T-cell (primary cell): Measurements from ENCODE around the gene BABAM2. TPM values are rescaled to one million over a fixed set of nuclear protein-coding genes. Genes with fewer than 3 reads are reported as not detected.

ENCODE experiments used
- ATAC-seq, 4 experiments: fragments of 200-7000 bp in 3 of 4; fragments of 150-1000 bp in 1 of 4; cut with Tn5 transposase; replicated peaks in 1 of 4; 1 replicate in 3 of 4; 2 replicates in 1 of 4; pipeline ENCODE4 v1.10.0; 2021; ENCODE audit warnings: moderate library complexity in 3 of 4, mild to moderate bottlenecking in 2 of 4, moderate number of reproducible peaks in 1 of 4
- CTCF ChIA-PET, 2 donors: fragments of 300-600 bp; sonication (Branson Sonifier 250); formaldehyde crosslinking; loops; one replicate each; lab custom pipeline; 2022; ENCODE audit warnings: antibody characterized with exemption in 2 of 2; lab: Charles Lee
- POLR2A ChIA-PET, 2 donors: fragments of 300-600 bp; sonication (Branson Sonifier 250); formaldehyde crosslinking; loops; one replicate each; lab custom pipeline; 2022; ENCODE audit warnings: antibody characterized with exemption in 2 of 2; lab: Charles Lee
- DNase-seq, 35 experiments: peaks; one replicate each; pipeline versions ENCODE4 v3.0.0 to v3.0.0-alpha.2; 2013 to 2023
- H3K27ac ChIP-seq: one replicate; pipeline ENCODE4 v1.5.1; 2013; ENCODE audit warnings: low read length
- H3K27me3 ChIP-seq, 2 experiments: replicated peaks in 1 of 2; 1 replicate in 1 of 2; 2 replicates in 1 of 2; pipeline versions ENCODE4 v1.6.1 to v1.7.0; 2013; ENCODE audit warnings: low read length in 1 of 2, mixed read lengths in 1 of 2; ENCODE audit not compliant: control insufficient read depth in 2 of 2, insufficient read depth in 2 of 2; ENCODE audit errors: extremely low read depth in 1 of 2
- H3K36me3 ChIP-seq, 2 donors: 1 replicate in 1 of 2; 2 replicates in 1 of 2; pipeline versions ENCODE4 v1.6.1 to v1.7.0; 2013; ENCODE audit warnings: low read length in 1 of 2; ENCODE audit not compliant: control insufficient read depth in 2 of 2, insufficient read depth in 1 of 2; ENCODE audit errors: extremely low read depth in 1 of 2
- H3K4me1 ChIP-seq, 2 experiments: 1 replicate in 1 of 2; 2 replicates in 1 of 2; pipeline versions ENCODE4 v1.6.1 to v1.7.0; 2013; ENCODE audit warnings: low read length in 2 of 2, mixed read lengths in 1 of 2; ENCODE audit not compliant: insufficient read depth in 2 of 2, control insufficient read depth in 1 of 2; ENCODE audit errors: extremely low read depth in 1 of 2
- H3K4me3 ChIP-seq, 2 donors: 1 replicate in 1 of 2; 2 replicates in 1 of 2; pipeline versions ENCODE4 v1.5.1 to v1.7.0; 2013; ENCODE audit warnings: mild to moderate bottlenecking in 2 of 2, low read length in 1 of 2, moderate library complexity in 1 of 2; ENCODE audit not compliant: control insufficient read depth in 1 of 2; ENCODE audit errors: extremely low read depth in 1 of 2
- H3K9me3 ChIP-seq: 2 replicates; pipeline ENCODE4 v1.7.0; 2013
- H3K27ac Mint-ChIP-seq, 2 donors: one replicate each; pipeline ENCODE4 v1.8.0; 2020 to 2021; ENCODE audit warnings: mild to moderate bottlenecking in 2 of 2, mixed read lengths in 2 of 2
- H3K27me3 Mint-ChIP-seq, 2 donors: one replicate each; pipeline ENCODE4 v1.8.0; 2021 to 2022; ENCODE audit warnings: mixed read lengths in 2 of 2
- H3K36me3 Mint-ChIP-seq: one replicate; pipeline ENCODE4 v1.8.0; 2021; ENCODE audit warnings: mixed read lengths
- H3K4me1 Mint-ChIP-seq, 3 donors: one replicate each; pipeline ENCODE4 v1.8.0; 2020 to 2022; ENCODE audit warnings: mixed read lengths in 3 of 3, mild to moderate bottlenecking in 1 of 3
- H3K4me3 Mint-ChIP-seq, 3 donors: one replicate each; pipeline ENCODE4 v1.8.0; 2020 to 2022; ENCODE audit warnings: mild to moderate bottlenecking in 3 of 3, mixed read lengths in 3 of 3, moderate library complexity in 3 of 3
- H3K9me3 Mint-ChIP-seq, 3 donors: one replicate each; pipeline ENCODE4 v1.8.0; 2020 to 2022; ENCODE audit warnings: mixed read lengths in 3 of 3
- WGBS: methylation state at CpG from one replicate; pipeline ENCODE4 v1.1.5; 2013; ENCODE audit warnings: missing lambda C conversion rate; ENCODE audit not compliant: insufficient coverage; 5-methylcytosine and 5-hydroxymethylcytosine counted together
- total RNA-seq, 35 experiments: library from RNA in 6 of 35; stranded (reverse) in 6 of 35; fragments of 120-200 nt in 1 of 35; gene quantifications; one replicate each; pipeline versions ENCODE4 v1.2.1 to v1.2.4 and lab custom pipeline; 2013 to 2026

BABAM2 gene
- total RNA-seq, 5 donors from 2014 or later (not counting 1 experiment from before 2014, with no cell fraction given) = 28.4 to 45.2 (median 37.4) TPM

DNA sequence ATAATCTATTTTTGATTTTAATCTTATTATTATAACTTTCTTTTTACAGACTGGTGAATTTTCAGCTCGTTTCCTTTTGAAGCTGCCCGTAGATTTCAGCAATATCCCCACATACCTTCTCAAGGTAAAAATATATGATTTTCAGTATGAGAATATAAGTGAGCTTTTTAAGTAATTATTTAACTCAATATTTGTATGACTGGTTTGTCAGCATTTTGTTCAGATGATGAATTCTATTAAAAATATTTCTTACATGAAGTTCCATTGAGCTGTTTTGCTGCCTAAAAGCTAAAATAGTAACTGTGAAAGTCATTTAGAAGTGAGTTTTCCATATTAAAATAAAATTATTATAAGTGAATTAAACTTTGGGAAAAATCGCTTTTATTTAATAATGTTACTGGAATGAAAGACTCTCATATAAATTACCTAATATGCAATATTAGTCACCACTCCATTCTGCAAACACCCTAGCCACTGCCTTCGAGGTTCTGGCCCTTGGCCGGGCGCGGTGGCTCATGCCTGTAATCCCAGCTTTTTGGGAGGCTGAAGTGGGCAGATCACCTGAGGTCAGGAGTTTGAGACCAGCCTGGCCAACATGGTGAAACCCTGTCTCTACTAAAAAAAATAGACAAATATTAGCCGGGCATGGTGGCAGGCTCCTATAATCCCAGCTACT, 155.3 kb downstream of the BABAM2 start:
- no peaks in the 10 kb centered on the region for H3K9me3 Mint-ChIP-seq
- Histone ChIP-seq H3K27me3 (no peaks in the 10 kb centered on the region), H3K36me3 (peaks cover 0 to 6% of the 10 kb centered on the region in 2 donors), H3K4me3 (no peak overlapping the region), H3K4me1 (no peaks in the 10 kb centered on the region), H3K27ac (no peak overlapping the region), H3K9me3 (no peaks in the 10 kb centered on the region)
- H3K4me3 Mint-ChIP-seq = no peak overlapping the region
- ATAC-seq (no peak), DNase-seq (no peak)
- H3K4me1 Mint-ChIP-seq = no peaks in the 10 kb centered on the region
- no peak overlapping the region for H3K27ac Mint-ChIP-seq
- no peaks in the 10 kb centered on the region for H3K27me3 Mint-ChIP-seq
- H3K36me3 Mint-ChIP-seq = peaks cover 39% of the 10 kb centered on the region
- CTCF ChIA-PET = interaction anchor here in 1 of 2 donors (0.6 kb wide), 1 partner anchor 88 kb away, joined by 5 read pairs; no protein-coding TSS in a partner anchor
- WGBS = 92% methylated on average over 4 of the region's 8 CpGs
- POLR2A ChIA-PET = no interaction called here

DNA sequence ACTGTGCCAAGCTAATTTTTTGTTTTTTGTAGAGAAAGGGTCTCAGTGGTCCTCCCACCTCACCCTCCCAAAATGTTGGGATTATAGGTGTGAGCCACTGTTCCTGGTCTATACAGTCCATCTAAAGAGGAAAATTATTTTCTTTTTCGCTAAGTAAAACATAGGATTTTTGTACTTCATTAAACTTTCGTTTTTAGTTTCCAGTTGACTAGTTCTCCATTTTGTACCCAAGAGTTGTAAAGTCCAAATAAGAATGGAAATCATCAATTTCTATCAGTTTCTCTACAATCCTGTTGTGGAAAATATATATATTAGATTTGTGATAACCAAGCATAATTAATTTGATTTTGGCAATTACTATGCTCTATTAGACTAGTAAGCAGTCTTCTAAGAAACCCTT, 156.4 kb downstream of the BABAM2 start:
- Mint-ChIP-seq H3K27ac (no peak overlapping the region), H3K4me3 (no peak overlapping the region), H3K27me3 (no peaks in the 10 kb centered on the region), H3K4me1 (no peaks in the 10 kb centered on the region), H3K9me3 (no peaks in the 10 kb centered on the region), H3K36me3 (peaks cover 45% of the 10 kb centered on the region)
- no peaks in the 10 kb centered on the region for H3K27me3 ChIP-seq
- no peak overlapping the region for H3K4me3 ChIP-seq
- no peak for DNase-seq
- no peaks in the 10 kb centered on the region for H3K4me1 ChIP-seq
- ATAC-seq = no peak
- peaks cover 0 to 6% of the 10 kb centered on the region in 2 donors for H3K36me3 ChIP-seq
- POLR2A ChIA-PET = no interaction called here
- no peaks in the 10 kb centered on the region for H3K9me3 ChIP-seq
- CTCF ChIA-PET = no interaction called here
- no CpG with 5 or more reads among the region's 2 CpGs for WGBS
- H3K27ac ChIP-seq = no peak overlapping the region

DNA sequence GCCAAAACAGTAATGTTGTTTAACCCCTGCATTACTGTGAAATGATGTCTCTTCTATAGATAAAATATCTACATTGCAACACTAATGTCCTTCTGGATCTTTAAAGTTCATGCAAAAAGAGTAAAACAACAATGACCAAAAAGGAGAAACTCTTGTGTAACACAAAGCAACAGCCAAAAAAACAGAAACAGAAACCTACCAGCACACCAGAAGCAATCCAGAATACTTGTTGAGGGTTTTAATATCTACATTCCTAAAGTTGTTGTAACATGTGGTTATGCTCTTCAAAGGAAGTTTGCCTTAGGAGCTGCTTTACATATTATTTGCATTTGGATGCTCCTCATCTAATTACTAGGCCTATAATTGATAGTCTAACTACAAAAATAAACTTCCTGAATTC, 157.2 kb downstream of the BABAM2 start:
- Histone ChIP-seq H3K27ac (no peak overlapping the region), H3K36me3 (peaks cover 0 to 6% of the 10 kb centered on the region in 2 donors), H3K4me1 (no peaks in the 10 kb centered on the region), H3K4me3 (no peak overlapping the region), H3K9me3 (no peaks in the 10 kb centered on the region), H3K27me3 (no peaks in the 10 kb centered on the region)
- no peaks in the 10 kb centered on the region for H3K9me3 Mint-ChIP-seq
- H3K36me3 Mint-ChIP-seq = peaks cover 49% of the 10 kb centered on the region
- no peaks in the 10 kb centered on the region for H3K27me3 Mint-ChIP-seq
- ATAC-seq = no peak
- H3K4me1 Mint-ChIP-seq = no peaks in the 10 kb centered on the region
- H3K27ac Mint-ChIP-seq = no peak overlapping the region
- POLR2A ChIA-PET = no interaction called here
- no peak for DNase-seq
- CTCF ChIA-PET = no interaction called here
- no peak overlapping the region for H3K4me3 Mint-ChIP-seq

DNA sequence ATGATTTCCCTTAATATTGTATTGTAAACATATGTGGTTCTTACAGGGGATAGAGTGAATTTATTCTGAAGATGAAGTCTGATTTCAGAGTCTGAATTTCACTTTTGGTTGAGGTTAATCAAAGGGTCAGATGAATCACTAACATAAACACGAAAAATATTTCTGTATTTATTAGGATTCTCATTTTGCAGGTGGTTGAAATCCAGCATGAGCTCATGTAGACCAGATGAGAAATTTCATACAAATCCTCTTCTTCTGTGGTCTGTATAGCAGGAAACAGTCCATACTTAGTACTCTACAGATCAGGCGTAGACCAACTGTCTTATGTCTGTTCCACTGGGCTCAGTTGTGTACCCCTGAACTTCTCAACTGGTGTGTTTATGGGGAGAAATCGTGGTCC, 157.8 kb downstream of the BABAM2 start:
- ATAC-seq = no peak
- Histone ChIP-seq H3K36me3 (peaks cover 0 to 6% of the 10 kb centered on the region in 2 donors), H3K4me1 (no peaks in the 10 kb centered on the region), H3K27ac (no peak overlapping the region), H3K9me3 (no peaks in the 10 kb centered on the region), H3K27me3 (no peaks in the 10 kb centered on the region), H3K4me3 (no peak overlapping the region)
- no peaks in the 10 kb centered on the region for H3K9me3 Mint-ChIP-seq
- no peaks in the 10 kb centered on the region for H3K4me1 Mint-ChIP-seq
- POLR2A ChIA-PET = no interaction called here
- CTCF ChIA-PET = no interaction called here
- no peaks in the 10 kb centered on the region for H3K27me3 Mint-ChIP-seq
- DNase-seq = no peak
- H3K4me3 Mint-ChIP-seq = no peak overlapping the region
- WGBS = no CpG with 5 or more reads among the region's 3 CpGs
- H3K36me3 Mint-ChIP-seq = peaks cover 49% of the 10 kb centered on the region
- H3K27ac Mint-ChIP-seq = no peak overlapping the region

DNA sequence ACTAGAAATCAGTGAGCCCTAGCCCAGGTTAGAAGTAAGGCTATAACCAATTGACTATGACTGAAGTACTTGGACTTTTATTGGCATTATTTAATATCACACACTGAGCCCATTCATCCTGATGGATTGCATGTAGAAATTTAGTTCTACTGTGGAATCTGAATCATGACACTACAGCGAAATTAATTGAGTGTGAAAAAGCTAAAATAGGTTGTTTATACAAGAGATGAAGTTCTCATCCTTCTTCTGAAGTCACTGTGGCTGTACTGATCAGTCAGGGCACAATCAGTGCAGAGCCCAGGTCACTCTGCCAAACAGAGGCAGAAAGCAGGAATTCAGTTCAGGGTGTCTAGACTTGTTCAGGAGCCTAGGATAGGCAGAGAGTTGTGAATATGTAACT, 158.9 kb downstream of the BABAM2 start:
- H3K27ac Mint-ChIP-seq = no peak overlapping the region
- ATAC-seq (no peak), DNase-seq (no peak)
- H3K4me1 Mint-ChIP-seq = peaks cover 0 to 5% (median 0%) of the 10 kb centered on the region in 3 donors
- H3K36me3 Mint-ChIP-seq = peaks cover 48% of the 10 kb centered on the region
- Histone ChIP-seq H3K4me1 (no peaks in the 10 kb centered on the region), H3K27ac (no peak overlapping the region), H3K4me3 (no peak overlapping the region), H3K36me3 (peaks cover 0 to 6% of the 10 kb centered on the region in 2 donors), H3K9me3 (no peaks in the 10 kb centered on the region), H3K27me3 (no peaks in the 10 kb centered on the region)
- ChIA-PET CTCF (no interaction called here), POLR2A (no interaction called here)
- H3K4me3 Mint-ChIP-seq = no peak overlapping the region
- 100% methylated on average over 1 of the region's 1 CpG for WGBS
- no peaks in the 10 kb centered on the region for H3K9me3 Mint-ChIP-seq
- H3K27me3 Mint-ChIP-seq = no peaks in the 10 kb centered on the region

DNA sequence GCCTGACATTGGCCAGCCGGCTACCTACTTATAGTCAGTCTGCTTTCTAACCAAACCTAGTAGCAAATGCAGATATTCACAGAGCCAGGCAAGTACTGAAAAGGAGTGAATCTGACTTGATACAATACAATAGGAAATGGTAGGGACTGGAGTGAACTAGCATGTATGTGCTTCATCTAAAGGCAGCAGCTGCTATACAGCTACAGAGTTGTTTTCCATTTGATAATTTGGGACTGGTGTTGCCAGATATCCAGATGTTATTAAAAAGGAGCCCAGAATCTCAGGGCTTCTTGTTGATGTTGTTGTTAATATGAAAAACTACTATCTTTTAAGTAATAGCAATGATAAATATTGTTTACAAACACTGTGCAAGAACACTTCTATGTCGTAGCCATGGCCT, 159.4 kb downstream of the BABAM2 start:
- WGBS = no CpG with 5 or more reads among the region's 2 CpGs
- ChIA-PET POLR2A (no interaction called here), CTCF (no interaction called here)
- Mint-ChIP-seq H3K27ac (no peak overlapping the region), H3K4me3 (no peak overlapping the region), H3K27me3 (no peaks in the 10 kb centered on the region), H3K9me3 (no peaks in the 10 kb centered on the region), H3K36me3 (peaks cover 50% of the 10 kb centered on the region), H3K4me1 (peaks cover 0 to 6% (median 1%) of the 10 kb centered on the region in 3 donors)
- Histone ChIP-seq H3K27me3 (no peaks in the 10 kb centered on the region), H3K27ac (no peak overlapping the region), H3K4me1 (no peaks in the 10 kb centered on the region), H3K36me3 (peaks cover 0 to 6% of the 10 kb centered on the region in 2 donors), H3K4me3 (no peak overlapping the region), H3K9me3 (no peaks in the 10 kb centered on the region)
- no peak for DNase-seq
- no peak for ATAC-seq
